ENCODE data around the gene TRAPPC2.

GRCh38 chrX:13770013-13770535 is 35.7 kb upstream of the TRAPPC2 start:
- TF ChIP-seq GATA3 (IDR thresholded peaks at IDR 0.05; ENCODE audit: low read depth, low read length) (no peak), GATA2 (IDR thresholded peaks at IDR 0.05; ENCODE audit: low read depth, low read length) (no peak)
